SK-N-MC (cell line): ENCODE data around the gene AMER2.

ENCODE experiments used
- DNase-seq: peaks from one replicate; pipeline ENCODE4 v3.0.0-alpha.2; 2011; ENCODE audit warnings: low read depth, low spot score
- H3K27ac ChIP-seq: fragments of 200-600 bp; sonication (generic); 2 replicates; pipeline ENCODE4 v1.5.1; 2016; ENCODE audit warnings: mixed run types
- H3K36me3 ChIP-seq: fragments of 200-600 bp; sonication (generic); 2 replicates; pipeline ENCODE4 v1.6.1; 2017; ENCODE audit warnings: antibody characterized with exemption, low read length, mixed read lengths; ENCODE audit not compliant: insufficient read depth
- H3K4me3 ChIP-seq: fragments of 200-600 bp; sonication (generic); 2 replicates; pipeline ENCODE4 v1.5.1; 2016
- H3K9ac ChIP-seq: fragments of 200-600 bp; sonication (generic); 2 replicates; pipeline ENCODE4 v1.8.0; 2017; ENCODE audit warnings: mixed run types, mixed read lengths; ENCODE audit not compliant: insufficient read length
- H3K9me3 ChIP-seq: fragments of 200-600 bp; sonication (generic); 2 replicates; pipeline ENCODE4 v1.6.1; 2017; ENCODE audit warnings: low read depth, mild to moderate bottlenecking, antibody characterized with exemption, low read length, moderate library complexity, mixed read lengths
- EZH2 ChIP-seq: fragments of 200-600 bp; sonication (generic); IDR thresholded peaks from one replicate; pipeline ENCODE4 v1.6.1; 2017; ENCODE audit warnings: antibody characterized with exemption
- FOXP2 ChIP-seq: optimal IDR thresholded peaks from 2 replicates; pipeline ENCODE3; 2011; ENCODE audit warnings: mild to moderate bottlenecking, moderate library complexity; ENCODE audit not compliant: insufficient read depth; ENCODE audit errors: extremely low read length, control extremely low read depth
- POLR2AphosphoS5 ChIP-seq: IDR thresholded peaks from 2 replicates; pipeline ENCODE4 v1.6.1; 2012; ENCODE audit warnings: mild to moderate bottlenecking, low read depth, low read length, borderline replicate concordance

AMER2 gene

DNA sequence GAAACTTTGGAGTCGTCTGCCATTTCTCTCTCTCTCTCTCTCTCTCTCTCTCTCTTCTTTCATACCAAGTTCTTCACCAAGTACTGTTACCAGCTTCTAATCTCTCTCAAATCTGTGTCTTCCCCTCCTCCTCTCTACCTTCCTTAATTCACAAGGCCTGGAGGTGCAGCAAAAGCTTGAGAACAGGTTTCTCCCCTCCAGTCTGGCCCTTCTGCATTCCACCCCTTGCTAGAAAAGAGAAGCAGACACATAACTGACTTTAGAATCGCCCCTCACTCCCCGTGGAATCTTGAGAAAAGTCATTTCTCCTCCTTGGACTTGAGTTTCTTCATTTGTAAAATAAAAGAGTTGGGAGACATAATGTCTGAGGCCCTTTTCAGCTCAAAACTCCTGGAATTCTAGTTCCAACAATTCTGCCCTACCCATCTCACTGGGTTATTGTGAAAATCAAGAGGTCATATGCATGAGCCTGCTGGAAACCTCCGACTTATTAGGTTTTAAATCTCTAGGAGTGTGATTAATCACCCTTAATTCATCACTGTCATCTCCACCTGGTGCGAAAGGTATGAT lies 20.4 kb downstream of the AMER2 start:
- DNase-seq, result no peak
- Histone ChIP-seq H3K4me3 (no peak overlapping the region), H3K27ac (no peak overlapping the region), H3K9me3 (peaks cover 4% of the 10 kb centered on the region; the same call in 1 of the 2 replicates), H3K9ac (no peak overlapping the region), H3K36me3 (no peaks in the 10 kb centered on the region)
- TF ChIP-seq POLR2AphosphoS5 (no peak), FOXP2 (no peak), EZH2 (no peak)

GRCh38 chr13:25149711-25150110 lies 22.4 kb downstream of the AMER2 start:
- Histone ChIP-seq H3K9me3 (peaks cover 4% of the 10 kb centered on the region; the same call in 1 of the 2 replicates), H3K9ac (no peak overlapping the region), H3K4me3 (no peak overlapping the region), H3K27ac (no peak overlapping the region), H3K36me3 (no peaks in the 10 kb centered on the region)
- TF ChIP-seq POLR2AphosphoS5 (no peak), FOXP2 (no peak), EZH2 (no peak)
- DNase-seq, result no peak

DNA sequence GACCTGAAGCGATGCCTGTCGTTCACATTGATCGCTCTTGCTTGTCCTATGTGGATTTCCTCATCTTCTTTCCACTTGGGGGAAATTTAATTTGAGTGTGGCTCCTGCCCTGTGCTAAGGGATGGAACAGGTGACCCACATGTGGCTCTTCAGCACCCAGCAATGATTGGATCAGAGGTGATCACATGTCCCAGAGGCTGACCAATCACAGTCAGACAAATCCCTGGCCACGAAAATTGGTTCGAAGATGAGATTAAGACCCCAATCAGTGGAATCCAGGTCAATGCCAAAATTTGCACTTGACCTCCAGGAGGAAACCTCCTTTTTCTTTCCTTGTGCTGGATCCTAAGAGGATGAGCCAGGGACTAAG lies 23.7 kb downstream of the AMER2 start:
- DNase-seq, result no peak
- Histone ChIP-seq H3K9me3 (peaks cover 4% of the 10 kb centered on the region; the same call in 1 of the 2 replicates), H3K9ac (no peak overlapping the region), H3K27ac (no peak overlapping the region), H3K4me3 (no peak overlapping the region), H3K36me3 (no peaks in the 10 kb centered on the region)
- TF ChIP-seq EZH2, result no peak
- TF ChIP-seq FOXP2, result no peak
- TF ChIP-seq POLR2AphosphoS5, result no peak

- no peak for TF ChIP-seq EZH2
- TF ChIP-seq POLR2AphosphoS5, result no peak
- no peak for TF ChIP-seq FOXP2
- DNase-seq, result no peak
Observed at GRCh38 chr13:25147638-25148401, 24.3 kb downstream of the AMER2 start.

GRCh38 chr13:25143706-25144105 lies 28.4 kb downstream of the AMER2 start:
- H3K9ac ChIP-seq, result peak overlapping the region; percentile 68
- H3K27ac ChIP-seq, result peak overlapping the region; percentile 97
- peak overlapping the region; percentile 64 for H3K4me3 ChIP-seq
- no peak for DNase-seq
- H3K9me3 ChIP-seq, result peaks cover 4% of the 10 kb centered on the region; the same call in 1 of the 2 replicates
- TF ChIP-seq POLR2AphosphoS5, result no peak
- no peak for TF ChIP-seq FOXP2
- no peak for TF ChIP-seq EZH2
- no peaks in the 10 kb centered on the region for H3K36me3 ChIP-seq

More at GRCh38 chr13:25147638-25148401, 24.3 kb downstream of the AMER2 start:
- Histone ChIP-seq H3K9ac (no peak overlapping the region), H3K9me3 (peaks cover 4% of the 10 kb centered on the region; the same call in 1 of the 2 replicates), H3K36me3 (no peaks in the 10 kb centered on the region), H3K4me3 (no peak overlapping the region), H3K27ac (peak overlapping the region; percentile 54; the same call in 1 of the 2 replicates)

DNA sequence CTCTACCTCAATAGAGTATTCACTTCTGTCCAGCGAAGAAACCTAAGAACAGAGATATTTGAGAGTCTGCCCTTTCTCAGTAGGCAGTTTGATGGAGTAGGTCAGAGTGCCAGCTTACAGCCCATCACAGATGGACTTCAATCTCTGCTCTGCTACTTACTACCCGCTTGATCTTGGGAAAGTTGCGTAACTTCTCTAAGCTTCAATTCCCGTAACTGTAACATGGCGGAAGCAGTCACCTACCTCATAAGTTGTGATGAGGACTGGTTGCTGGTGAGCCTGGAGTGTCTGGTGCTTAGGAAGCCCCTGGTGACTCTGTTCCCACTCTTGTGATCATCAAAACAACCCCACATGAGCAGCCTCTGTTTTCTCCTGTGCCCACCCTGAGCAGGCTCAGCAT lies 31.0 kb downstream of the AMER2 start:
- TF ChIP-seq EZH2 (no peak), FOXP2 (no peak), POLR2AphosphoS5 (no peak)

GRCh38 chr13:25137788-25138115 lies 34.3 kb downstream of the AMER2 start:
- peak overlapping the region; percentile 93 for H3K27ac ChIP-seq
- peak overlapping the region; percentile 65 for H3K9ac ChIP-seq
- 0 out of 2 replicates have a peak, but pooled peaks cover 2% of the 10 kb centered on the region for H3K9me3 ChIP-seq
- no peak for DNase-seq
- H3K36me3 ChIP-seq, result no peaks in the 10 kb centered on the region
- H3K4me3 ChIP-seq, result peak overlapping the region; percentile 72
- TF ChIP-seq POLR2AphosphoS5 (no peak), FOXP2 (peak; percentile 83), EZH2 (no peak)

More for the DNA sequence above, 31.0 kb downstream of the AMER2 start:
- no peak overlapping the region for H3K9ac ChIP-seq
- no peak overlapping the region for H3K4me3 ChIP-seq
- no peak for DNase-seq
- no peaks in the 10 kb centered on the region for H3K9me3 ChIP-seq
- no peaks in the 10 kb centered on the region for H3K36me3 ChIP-seq
- H3K27ac ChIP-seq, result no peak overlapping the region; the same call in 1 of the 2 replicates

DNA sequence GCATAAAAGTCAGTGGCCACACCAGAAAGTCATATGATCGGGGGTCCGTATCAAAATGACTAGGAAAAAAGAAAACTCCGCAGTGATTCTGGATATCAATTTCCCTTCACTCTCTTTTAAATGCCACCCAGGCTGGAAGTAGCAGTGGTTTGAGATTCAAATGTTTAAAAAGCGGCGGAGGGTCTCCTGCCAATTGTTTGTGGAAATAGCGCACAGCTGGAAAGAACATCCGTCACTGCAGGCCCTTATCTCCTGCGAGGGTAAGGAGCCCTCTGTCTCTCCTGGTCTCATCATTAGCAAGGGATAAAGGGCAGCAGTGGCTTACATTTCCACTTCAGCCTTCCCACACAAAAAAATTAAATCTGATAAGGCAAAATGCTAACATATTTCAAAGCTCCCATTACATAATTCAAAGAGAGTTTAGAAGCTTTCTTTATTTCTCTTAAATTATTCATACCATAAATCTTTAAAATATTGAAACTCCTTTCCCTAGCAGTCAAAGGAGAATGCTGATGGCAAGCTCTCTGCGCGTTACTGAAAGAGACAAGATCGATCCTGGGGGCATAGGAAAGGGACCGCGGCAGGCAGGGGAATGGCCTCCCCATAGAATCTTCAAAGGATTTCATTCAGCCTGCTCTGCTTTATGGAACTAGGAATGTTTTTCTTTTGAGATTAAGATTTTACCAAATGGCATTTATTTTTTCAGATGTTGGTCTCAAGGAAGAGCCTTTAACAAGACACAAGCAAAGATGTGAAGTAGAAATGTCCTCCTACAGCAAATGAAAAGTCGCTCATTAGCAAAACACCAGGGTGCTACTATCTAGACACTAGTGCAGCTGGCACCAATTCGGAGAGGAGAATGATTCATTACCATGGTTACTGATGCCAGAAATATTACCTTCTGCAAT lies 35.0 kb downstream of the AMER2 start:
- H3K9me3 ChIP-seq, result 0 out of 2 replicates have a peak, but pooled peaks cover 2% of the 10 kb centered on the region
- peak overlapping the region; percentile 93 for H3K27ac ChIP-seq
- H3K9ac ChIP-seq, result peak overlapping the region; percentile 65
- TF ChIP-seq FOXP2, result no peak
- no peak for TF ChIP-seq POLR2AphosphoS5
- no peaks in the 10 kb centered on the region for H3K36me3 ChIP-seq
- peak; percentile 42 for DNase-seq
- H3K4me3 ChIP-seq, result peak overlapping the region; percentile 72
